GM10248 (cell line): ENCODE data around the gene YAP1.

ENCODE experiments used
- CTCF ChIA-PET: fragments of 300-600 bp; sonication (Branson Sonifier 250); formaldehyde crosslinking; extraction: SDS; loops from one replicate; lab custom pipeline; 2021; ENCODE audit warnings: antibody characterized with exemption; lab: Yijun Ruan, JAX
- POLR2A ChIA-PET: fragments of 350-650 bp; sonication (Branson Sonifier 250); formaldehyde crosslinking; extraction: SDS; loops from one replicate; lab custom pipeline; 2020; ENCODE audit warnings: antibody characterized with exemption; lab: Yijun Ruan, JAX
- DNase-seq: peaks from one replicate; pipeline ENCODE4 v3.0.0; 2012; ENCODE audit errors: extremely low spot score
- TF ChIP-seq, protein P1 (sequence below): IDR thresholded peaks from 2 replicates; pipeline ENCODE4 v1.5.1; 2012; ENCODE audit warnings: mild to moderate bottlenecking, low read depth; ENCODE audit errors: extremely low read depth, missing control alignments, control extremely low read depth

YAP1 gene

GRCh38 chr11:102226702-102227490 is 116.6 kb downstream of the YAP1 start:
- TF ChIP-seq, protein P1, sequence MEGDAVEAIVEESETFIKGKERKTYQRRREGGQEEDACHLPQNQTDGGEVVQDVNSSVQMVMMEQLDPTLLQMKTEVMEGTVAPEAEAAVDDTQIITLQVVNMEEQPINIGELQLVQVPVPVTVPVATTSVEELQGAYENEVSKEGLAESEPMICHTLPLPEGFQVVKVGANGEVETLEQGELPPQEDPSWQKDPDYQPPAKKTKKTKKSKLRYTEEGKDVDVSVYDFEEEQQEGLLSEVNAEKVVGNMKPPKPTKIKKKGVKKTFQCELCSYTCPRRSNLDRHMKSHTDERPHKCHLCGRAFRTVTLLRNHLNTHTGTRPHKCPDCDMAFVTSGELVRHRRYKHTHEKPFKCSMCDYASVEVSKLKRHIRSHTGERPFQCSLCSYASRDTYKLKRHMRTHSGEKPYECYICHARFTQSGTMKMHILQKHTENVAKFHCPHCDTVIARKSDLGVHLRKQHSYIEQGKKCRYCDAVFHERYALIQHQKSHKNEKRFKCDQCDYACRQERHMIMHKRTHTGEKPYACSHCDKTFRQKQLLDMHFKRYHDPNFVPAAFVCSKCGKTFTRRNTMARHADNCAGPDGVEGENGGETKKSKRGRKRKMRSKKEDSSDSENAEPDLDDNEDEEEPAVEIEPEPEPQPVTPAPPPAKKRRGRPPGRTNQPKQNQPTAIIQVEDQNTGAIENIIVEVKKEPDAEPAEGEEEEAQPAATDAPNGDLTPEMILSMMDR, result no peak
- CTCF ChIA-PET, result interaction anchor here (1.0 kb wide), 1 partner anchor 8 kb away, joined by 3 read pairs; no protein-coding TSS in a partner anchor
- DNase-seq, result no peak
- POLR2A ChIA-PET, result no interaction called here

DNA sequence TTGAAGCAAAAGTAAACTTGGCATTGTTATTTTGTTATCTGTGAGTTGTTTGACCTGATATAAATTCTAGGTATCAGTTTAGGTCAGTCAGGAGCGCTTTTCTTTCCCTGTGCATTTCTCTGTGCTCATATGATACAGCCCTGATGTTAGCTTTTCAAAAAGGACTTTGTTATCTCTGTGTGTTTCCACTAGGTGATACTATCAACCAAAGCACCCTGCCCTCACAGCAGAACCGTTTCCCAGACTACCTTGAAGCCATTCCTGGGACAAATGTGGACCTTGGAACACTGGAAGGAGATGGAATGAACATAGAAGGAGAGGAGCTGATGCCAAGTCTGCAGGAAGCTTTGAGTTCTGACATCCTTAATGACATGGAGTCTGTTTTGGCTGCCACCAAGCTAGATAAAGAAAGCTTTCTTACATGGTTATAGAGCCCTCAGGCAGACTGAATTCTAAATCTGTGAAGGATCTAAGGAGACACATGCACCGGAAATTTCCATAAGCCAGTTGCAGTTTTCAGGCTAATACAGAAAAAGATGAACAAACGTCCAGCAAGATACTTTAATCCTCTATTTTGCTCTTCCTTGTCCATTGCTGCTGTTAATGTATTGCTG is 119.4 kb downstream of the YAP1 start:
- TF ChIP-seq, protein P1, result no peak
- DNase-seq, result no peak
- CTCF ChIA-PET, result interaction anchor here (1.0 kb wide), 1 partner anchor 350 kb away, joined by 3 read pairs; no protein-coding TSS in a partner anchor
- POLR2A ChIA-PET, result no interaction called here

GRCh38 chr11:102230186-102230585 is 119.9 kb downstream of the YAP1 start:
- no peak for DNase-seq
- TF ChIP-seq, protein P1, result no peak
- ChIA-PET POLR2A (no interaction called here), CTCF (interaction anchor here (1.0 kb wide), 1 partner anchor 350 kb away, joined by 3 read pairs; no protein-coding TSS in a partner anchor)

- ChIA-PET POLR2A (no interaction called here), CTCF (interaction anchor here (1.0 kb wide), 1 partner anchor 351 kb away, joined by 3 read pairs; no protein-coding TSS in a partner anchor)
- no peak for DNase-seq
- TF ChIP-seq, protein P1, result no peak
Measured at GRCh38 chr11:102230911-102231310, 120.7 kb downstream of the YAP1 start.

DNA sequence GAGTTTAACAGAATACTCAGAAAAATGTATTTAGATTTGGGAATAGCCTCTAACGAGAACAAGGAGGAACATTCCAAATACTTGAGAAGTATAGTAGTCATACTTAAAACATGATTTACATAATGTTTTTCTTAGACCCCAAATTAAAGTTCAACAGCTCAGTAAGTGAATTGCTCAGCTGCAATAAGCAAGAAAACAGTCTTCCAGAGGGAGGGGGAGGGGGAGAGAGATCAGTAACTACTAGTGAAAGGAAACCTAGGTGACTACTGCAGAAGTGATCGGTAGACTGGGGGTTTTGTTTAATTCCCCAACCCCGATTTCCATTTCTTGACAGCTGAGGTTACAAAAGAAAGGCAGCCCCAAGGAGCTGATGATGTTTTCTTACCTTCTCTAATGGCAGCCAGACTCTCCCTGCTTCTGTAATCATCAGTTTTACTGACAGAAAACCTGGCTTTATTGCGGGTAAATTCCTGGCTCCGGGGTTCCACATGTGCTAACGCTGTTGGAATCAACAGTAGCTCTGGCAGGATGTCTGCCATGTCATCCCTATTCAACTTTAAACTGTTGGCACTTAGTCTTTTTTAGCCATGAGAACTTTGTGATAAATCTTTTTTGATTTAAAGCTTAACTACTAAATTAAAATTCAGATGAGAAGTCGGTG is 124.7 kb downstream of the YAP1 start:
- TF ChIP-seq, protein P1, result no peak
- no peak for DNase-seq
- CTCF ChIA-PET, result interaction anchor here (1.2 kb wide), 1 partner anchor 8 kb away, joined by 3 read pairs; no protein-coding TSS in a partner anchor
- POLR2A ChIA-PET, result no interaction called here

- POLR2A ChIA-PET, result no interaction called here
- DNase-seq, result no peak
- TF ChIP-seq, protein P1, result no peak
- CTCF ChIA-PET, result interaction anchor here (0.9 to 1.4 kb wide), 2 partner anchors 9 to 11 kb away, joined by 3 read pairs; no protein-coding TSS in a partner anchor
Measured at GRCh38 chr11:102237096-102237735, 127.0 kb downstream of the YAP1 start.
